Spinal cord (tissue), 10 donors: ENCODE data around the gene CMTM4. TPM values are rescaled to one million over a fixed set of nuclear protein-coding genes. Genes with fewer than 3 reads are reported as not detected.
"Not testable (repeated sequence)": the region's sequence is repeated elsewhere in the genome, so short reads cannot be mapped to it uniquely, and the experiment has no call there.

Experiments
- DNase-seq, 6 donors: peaks; one replicate each; pipeline versions ENCODE4 v3.0.0 to v3.0.0-alpha.2; 2013 to 2015; ENCODE audit warnings: low spot score in 6 of 6, low read depth in 4 of 6
- H3K27ac ChIP-seq: one replicate; pipeline ENCODE4 v1.5.1; 2013; ENCODE audit warnings: low read depth, low read length, control low read depth
- H3K27me3 ChIP-seq: one replicate; pipeline ENCODE4 v1.6.1; 2013; ENCODE audit warnings: low read length; ENCODE audit not compliant: control insufficient read depth, insufficient read depth
- H3K36me3 ChIP-seq: one replicate; pipeline ENCODE4 v1.6.1; 2013; ENCODE audit warnings: low read length; ENCODE audit not compliant: control insufficient read depth, insufficient read depth
- H3K4me1 ChIP-seq: one replicate; pipeline ENCODE4 v1.6.1; 2013; ENCODE audit warnings: low read length; ENCODE audit not compliant: control insufficient read depth, insufficient read depth
- H3K4me3 ChIP-seq: one replicate; pipeline ENCODE4 v1.5.1; 2013; ENCODE audit warnings: low read depth, low read length, control low read depth
- H3K9me3 ChIP-seq: one replicate; pipeline ENCODE4 v1.6.1; 2013; ENCODE audit warnings: low read length; ENCODE audit not compliant: control insufficient read depth, insufficient read depth
- WGBS: methylation state at CpG from one replicate; pipeline ENCODE4 v1.1.5; 2013; ENCODE audit warnings: missing lambda C conversion rate; ENCODE audit not compliant: insufficient coverage; 5-methylcytosine and 5-hydroxymethylcytosine counted together
- polyA plus RNA-seq, 2 donors: library from polyadenylated mRNA; unstranded; fragments of 120-200 nt; gene quantifications; one replicate each; pipeline ENCODE4 v1.2.1, GENCODE V29; 2013; ENCODE audit not compliant: insufficient read length in 2 of 2
- total RNA-seq, 2 donors: library from RNA; depleted of rRNA in 1 of 2; stranded (reverse); fragments of 120-200 nt in 1 of 2; fragments of >200 nt in 1 of 2; gene quantifications; one replicate each; pipeline versions ENCODE4 v1.2.3 to v1.2.4, GENCODE V29; 2013 to 2014
- donor health status: healthy.

Gene CMTM4
- total and polyA plus RNA-seq, 4 donors = 34.8 to 64.3 (median 50.6) TPM

- Histone ChIP-seq H3K36me3 (peaks cover 46% of the 10 kb centered on the region), H3K27ac (no peak overlapping the region), H3K4me1 (peaks cover 26% of the 10 kb centered on the region), H3K27me3 (no peaks in the 10 kb centered on the region), H3K9me3 (no peaks in the 10 kb centered on the region), H3K4me3 (no peak overlapping the region)
- no peak for DNase-seq
- WGBS = 92% methylated on average over 1 of the region's 4 CpGs
Measured at GRCh38 chr16:66616169-66616568, 80.4 kb downstream of the CMTM4 start.

GRCh38 chr16:66614161-66614802, 82.3 kb downstream of the CMTM4 start:
- peaks cover 26% of the 10 kb centered on the region for H3K4me1 ChIP-seq
- 94% methylated on average over 6 of the region's 12 CpGs for WGBS

GRCh38 chr16:66612422-66612821, 84.1 kb downstream of the CMTM4 start:
- peaks cover 36% of the 10 kb centered on the region for H3K4me1 ChIP-seq
- H3K4me3 ChIP-seq = no peak overlapping the region
- 40% methylated on average over 14 of the region's 14 CpGs for WGBS
- H3K36me3 ChIP-seq = peaks cover 65% of the 10 kb centered on the region
- peak; percentile 41 to 86 (median 64) for DNase-seq
- H3K27me3 ChIP-seq = no peaks in the 10 kb centered on the region
- no peaks in the 10 kb centered on the region for H3K9me3 ChIP-seq
- peak overlapping the region; percentile 42 for H3K27ac ChIP-seq

More at GRCh38 chr16:66614161-66614802, 82.3 kb downstream of the CMTM4 start:
- Histone ChIP-seq H3K27me3 (no peaks in the 10 kb centered on the region), H3K36me3 (peaks cover 60% of the 10 kb centered on the region), H3K9me3 (no peaks in the 10 kb centered on the region), H3K27ac (no peak overlapping the region), H3K4me3 (no peak overlapping the region)
- no peak for DNase-seq

GRCh38 chr16:66611911-66612310, 84.6 kb downstream of the CMTM4 start:
- H3K27me3 ChIP-seq, DNase-seq, H3K4me3 ChIP-seq, H3K9me3 ChIP-seq: not testable (repeated sequence)
- Histone ChIP-seq H3K27ac (peak overlapping the region; percentile 38), H3K4me1 (peaks cover 36% of the 10 kb centered on the region), H3K36me3 (peaks cover 65% of the 10 kb centered on the region)
- WGBS = 100% methylated on average over 1 of the region's 8 CpGs

GRCh38 chr16:66610111-66610820, 86.3 kb downstream of the CMTM4 start:
- no peak overlapping the region for H3K4me3 ChIP-seq
- no peak for DNase-seq
- no peaks in the 10 kb centered on the region for H3K9me3 ChIP-seq
- H3K4me1 ChIP-seq = peaks cover 49% of the 10 kb centered on the region
- H3K27me3 ChIP-seq = no peaks in the 10 kb centered on the region
- H3K27ac ChIP-seq = no peak overlapping the region
- WGBS = 91% methylated on average over 14 of the region's 14 CpGs
- H3K36me3 ChIP-seq = peaks cover 61% of the 10 kb centered on the region

GRCh38 chr16:66609139-66609510, 87.4 kb downstream of the CMTM4 start:
- Histone ChIP-seq H3K27me3 (no peaks in the 10 kb centered on the region), H3K4me1 (peaks cover 51% of the 10 kb centered on the region), H3K4me3 (no peak overlapping the region), H3K36me3 (peaks cover 56% of the 10 kb centered on the region), H3K27ac (no peak overlapping the region), H3K9me3 (no peaks in the 10 kb centered on the region)
- DNase-seq = no peak
- WGBS = 81% methylated on average over 12 of the region's 12 CpGs

GRCh38 chr16:66608241-66609138, 88.1 kb downstream of the CMTM4 start:
- Histone ChIP-seq H3K27me3 (no peaks in the 10 kb centered on the region), H3K9me3 (no peaks in the 10 kb centered on the region), H3K27ac (no peak overlapping the region), H3K4me1 (peaks cover 58% of the 10 kb centered on the region), H3K36me3 (peaks cover 52% of the 10 kb centered on the region), H3K4me3 (no peak overlapping the region)
- 30% methylated on average over 16 of the region's 17 CpGs for WGBS
- DNase-seq = peak in 5 of 6 donors; percentile 47 to 89 (median 59)

- Histone ChIP-seq H3K36me3 (peaks cover 28% of the 10 kb centered on the region), H3K27ac (no peak overlapping the region), H3K27me3 (no peaks in the 10 kb centered on the region), H3K4me3 (peak overlapping the region; percentile 80), H3K4me1 (peaks cover 43% of the 10 kb centered on the region), H3K9me3 (peaks cover 1% of the 10 kb centered on the region)
- 86% methylated on average over 1 of the region's 10 CpGs for WGBS
- DNase-seq = no peak
Measured at GRCh38 chr16:66605979-66606751, 90.4 kb downstream of the CMTM4 start.
